GM18868 (cell line): ENCODE results near the gene SEC31B.

Source experiments
- ATAC-seq: cut with Tn5 transposase; IDR thresholded peaks from one replicate; pipeline ENCODE4 v1.9.1; 2021; ENCODE audit warnings: mild to moderate bottlenecking, moderate library complexity; ENCODE audit not compliant: unreplicated experiment

The SEC31B gene

GRCh38 chr10:100446130-100446761 is 73.4 kb downstream of the SEC31B start:
- ATAC-seq: no peak

GRCh38 chr10:100442548-100442947 is 77.1 kb downstream of the SEC31B start:
- ATAC-seq: no peak

GRCh38 chr10:100438674-100439315 is 80.9 kb downstream of the SEC31B start:
- no peak for ATAC-seq
